NCI-H345 (cell line): ENCODE results near the gene SSRP1.

Experiments
- DNase-seq: peaks from one replicate; lab custom pipeline; 2025; lab: John Stamatoyannopoulos, UW

Gene SSRP1

GRCh38 chr11:57359396-57359795 is 23.7 kb upstream of the SSRP1 start:
- no peak for DNase-seq

GRCh38 chr11:57358991-57359390 is 23.3 kb upstream of the SSRP1 start:
- no peak for DNase-seq

- no peak for DNase-seq
Observed at GRCh38 chr11:57358543-57358961, 22.9 kb upstream of the SSRP1 start.

- no peak for DNase-seq
Observed at GRCh38 chr11:57357856-57358255, 22.2 kb upstream of the SSRP1 start.

GRCh38 chr11:57357310-57357709 is 21.6 kb upstream of the SSRP1 start:
- DNase-seq = no peak

- DNase-seq = no peak
Observed at GRCh38 chr11:57356268-57356667, 20.6 kb upstream of the SSRP1 start.

- no peak for DNase-seq
Observed at GRCh38 chr11:57354699-57355098, 19.0 kb upstream of the SSRP1 start.

GRCh38 chr11:57353852-57354251 is 18.2 kb upstream of the SSRP1 start:
- DNase-seq = no peak

GRCh38 chr11:57353446-57353845 is 17.8 kb upstream of the SSRP1 start:
- DNase-seq = no peak

- no peak for DNase-seq
Observed at GRCh38 chr11:57353036-57353435, 17.3 kb upstream of the SSRP1 start.

GRCh38 chr11:57349491-57350274 is 14.0 kb upstream of the SSRP1 start:
- DNase-seq = peak; percentile 27

- no peak for DNase-seq
Observed at GRCh38 chr11:57348636-57349313, 13.1 kb upstream of the SSRP1 start.

- DNase-seq = no peak
Observed at GRCh38 chr11:57348052-57348451, 12.4 kb upstream of the SSRP1 start.

GRCh38 chr11:57347336-57347735 is 11.6 kb upstream of the SSRP1 start:
- DNase-seq = no peak

GRCh38 chr11:57345555-57346211 is 10.0 kb upstream of the SSRP1 start:
- DNase-seq = peak; percentile 81

- DNase-seq = no peak
Observed at GRCh38 chr11:57344826-57345225, 9.1 kb upstream of the SSRP1 start.

- DNase-seq = peak; percentile 22
Observed at GRCh38 chr11:57343825-57344224, 8.1 kb upstream of the SSRP1 start.

GRCh38 chr11:57342702-57343101 is 7.0 kb upstream of the SSRP1 start:
- DNase-seq = no peak

- no peak for DNase-seq
Observed at GRCh38 chr11:57341250-57341808, 5.6 kb upstream of the SSRP1 start.

GRCh38 chr11:57340039-57340615 is 4.4 kb upstream of the SSRP1 start:
- no peak for DNase-seq

GRCh38 chr11:57339328-57339727 is 3.6 kb upstream of the SSRP1 start:
- no peak for DNase-seq

- DNase-seq = no peak
Observed at GRCh38 chr11:57338142-57338541, 2.5 kb upstream of the SSRP1 start, which contains the start of gene P2RX3. P2RX3 (plus strand) TSS chr11:57338352; CDS start chr11:57338551, 199 bp downstream.
